Measurements from ENCODE around the gene ALG14.

ALG14 gene, protein sequence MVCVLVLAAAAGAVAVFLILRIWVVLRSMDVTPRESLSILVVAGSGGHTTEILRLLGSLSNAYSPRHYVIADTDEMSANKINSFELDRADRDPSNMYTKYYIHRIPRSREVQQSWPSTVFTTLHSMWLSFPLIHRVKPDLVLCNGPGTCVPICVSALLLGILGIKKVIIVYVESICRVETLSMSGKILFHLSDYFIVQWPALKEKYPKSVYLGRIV

DNA sequence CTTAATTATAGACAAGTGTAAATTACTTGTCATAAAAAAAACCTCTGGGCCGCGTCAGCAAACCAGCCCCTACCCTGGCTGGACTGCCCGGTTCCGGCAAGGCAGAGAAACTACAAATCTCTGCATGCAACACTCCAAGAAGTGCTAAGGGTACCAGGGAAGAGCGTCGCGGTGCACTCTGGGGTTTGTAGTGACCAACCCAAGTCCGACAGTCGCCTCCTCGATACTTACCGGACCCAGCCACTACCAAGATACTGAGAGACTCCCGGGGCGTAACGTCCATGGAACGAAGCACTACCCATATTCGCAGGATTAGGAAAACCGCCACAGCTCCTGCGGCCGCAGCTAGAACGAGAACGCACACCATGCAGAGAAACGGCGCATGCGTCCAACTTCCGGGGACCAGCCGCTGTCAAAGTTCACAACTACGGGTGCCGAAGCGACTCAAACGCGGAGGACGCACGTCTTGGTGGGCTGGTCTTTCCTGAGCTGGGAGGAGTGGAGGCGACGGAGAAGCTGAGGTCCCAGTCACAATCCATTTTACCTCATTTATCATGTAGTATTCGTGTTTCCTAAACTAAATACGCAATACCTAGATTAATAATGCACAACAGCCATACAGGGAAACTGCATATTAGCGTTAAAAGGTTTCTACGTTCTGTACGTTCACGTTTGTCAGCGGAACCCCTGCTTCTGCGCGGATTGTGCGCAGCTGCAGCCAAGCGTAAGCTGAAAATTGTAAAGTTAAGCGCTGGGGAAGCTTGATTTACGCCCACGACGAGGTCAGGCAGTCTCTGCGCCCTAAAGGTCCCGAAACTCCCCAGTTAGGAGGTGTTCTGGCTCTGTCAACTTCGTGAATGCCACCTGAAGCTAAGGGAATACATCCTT is at the start of gene ALG14:
TSS of gene ALG14 (minus strand) at position 420 of the 888 bp plus-strand sequence. CDS start at position 367, 53 bp downstream.
- TF ChIP-seq, protein P1, sequence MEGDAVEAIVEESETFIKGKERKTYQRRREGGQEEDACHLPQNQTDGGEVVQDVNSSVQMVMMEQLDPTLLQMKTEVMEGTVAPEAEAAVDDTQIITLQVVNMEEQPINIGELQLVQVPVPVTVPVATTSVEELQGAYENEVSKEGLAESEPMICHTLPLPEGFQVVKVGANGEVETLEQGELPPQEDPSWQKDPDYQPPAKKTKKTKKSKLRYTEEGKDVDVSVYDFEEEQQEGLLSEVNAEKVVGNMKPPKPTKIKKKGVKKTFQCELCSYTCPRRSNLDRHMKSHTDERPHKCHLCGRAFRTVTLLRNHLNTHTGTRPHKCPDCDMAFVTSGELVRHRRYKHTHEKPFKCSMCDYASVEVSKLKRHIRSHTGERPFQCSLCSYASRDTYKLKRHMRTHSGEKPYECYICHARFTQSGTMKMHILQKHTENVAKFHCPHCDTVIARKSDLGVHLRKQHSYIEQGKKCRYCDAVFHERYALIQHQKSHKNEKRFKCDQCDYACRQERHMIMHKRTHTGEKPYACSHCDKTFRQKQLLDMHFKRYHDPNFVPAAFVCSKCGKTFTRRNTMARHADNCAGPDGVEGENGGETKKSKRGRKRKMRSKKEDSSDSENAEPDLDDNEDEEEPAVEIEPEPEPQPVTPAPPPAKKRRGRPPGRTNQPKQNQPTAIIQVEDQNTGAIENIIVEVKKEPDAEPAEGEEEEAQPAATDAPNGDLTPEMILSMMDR (conservative IDR thresholded peaks at IDR 0.05) = no peak
- H3K27ac ChIP-seq = peak within 1 kb of the TSS; percentile 93

DNA sequence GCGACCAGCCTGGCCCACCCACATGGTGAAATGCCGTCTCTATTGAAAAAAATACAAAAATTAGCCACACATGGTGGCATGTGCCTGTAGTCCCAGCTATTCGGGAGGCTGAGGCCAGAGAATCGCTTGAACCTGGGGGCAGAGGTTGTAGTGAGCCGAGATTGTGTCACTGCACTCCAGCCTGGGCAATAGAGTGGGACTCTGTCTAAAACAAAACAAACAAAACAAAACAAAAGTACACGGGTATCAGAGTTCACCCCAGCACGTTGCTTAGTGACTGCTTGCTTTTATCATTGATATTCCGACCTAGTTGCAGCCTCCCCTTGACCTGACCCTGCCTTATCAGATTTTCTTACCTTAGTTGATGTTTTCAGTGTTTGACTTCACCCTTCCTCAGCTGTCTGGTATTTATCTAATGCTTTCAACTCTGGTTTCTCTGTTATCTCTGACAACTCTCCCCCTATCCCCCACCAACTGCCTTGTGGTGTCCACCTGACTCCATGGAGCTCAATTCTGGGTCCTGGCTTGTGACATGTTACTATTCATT is 49.5 kb upstream of the ALG14 start:
- TF ChIP-seq, protein P1 (conservative IDR thresholded peaks at IDR 0.05) = no peak
- no peak overlapping the region for H3K27ac ChIP-seq

DNA sequence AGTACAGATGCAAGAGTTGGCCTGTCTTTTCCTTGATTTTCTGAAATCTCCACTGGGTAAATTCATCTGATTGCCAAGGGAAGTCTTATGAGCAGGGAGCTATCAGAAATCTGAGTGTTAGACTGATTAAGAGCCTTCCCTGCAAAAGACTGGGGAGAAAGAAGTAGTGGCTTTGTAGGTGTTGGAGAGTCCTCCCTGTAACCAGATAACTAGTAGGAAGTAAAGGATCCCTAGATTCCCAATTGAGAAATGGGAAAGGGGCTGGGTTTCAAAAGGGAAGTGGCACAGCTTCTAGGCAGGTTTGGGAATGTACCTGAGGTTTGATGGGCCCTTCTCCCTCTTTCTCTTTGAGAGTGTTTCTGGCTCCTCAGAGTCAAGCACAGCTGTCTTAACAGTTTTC is 46.5 kb upstream of the ALG14 start:
- H3K27ac ChIP-seq = no peak overlapping the region
- TF ChIP-seq, protein P1 (conservative IDR thresholded peaks at IDR 0.05) = no peak

DNA sequence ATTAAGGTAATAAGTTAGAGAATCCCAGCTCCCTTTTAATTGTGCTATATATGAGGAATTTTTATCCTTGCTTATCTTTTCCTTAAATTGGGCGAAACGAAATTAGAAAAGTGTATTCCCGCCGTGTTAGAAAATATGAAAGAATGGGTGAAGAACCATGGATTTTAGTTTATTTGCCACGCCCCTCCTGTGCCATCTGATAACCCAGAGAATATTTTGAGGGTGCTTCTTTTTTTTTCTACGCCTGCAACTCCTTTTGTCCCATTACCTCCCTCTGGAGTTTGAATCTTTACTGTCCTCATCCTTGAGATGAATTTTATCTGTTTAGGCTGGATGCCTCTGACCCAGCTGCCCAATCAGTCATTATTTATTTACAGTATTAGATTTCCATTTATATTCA is 46.0 kb upstream of the ALG14 start:
- no peak overlapping the region for H3K27ac ChIP-seq
- TF ChIP-seq, protein P1 (conservative IDR thresholded peaks at IDR 0.05) = no peak

DNA sequence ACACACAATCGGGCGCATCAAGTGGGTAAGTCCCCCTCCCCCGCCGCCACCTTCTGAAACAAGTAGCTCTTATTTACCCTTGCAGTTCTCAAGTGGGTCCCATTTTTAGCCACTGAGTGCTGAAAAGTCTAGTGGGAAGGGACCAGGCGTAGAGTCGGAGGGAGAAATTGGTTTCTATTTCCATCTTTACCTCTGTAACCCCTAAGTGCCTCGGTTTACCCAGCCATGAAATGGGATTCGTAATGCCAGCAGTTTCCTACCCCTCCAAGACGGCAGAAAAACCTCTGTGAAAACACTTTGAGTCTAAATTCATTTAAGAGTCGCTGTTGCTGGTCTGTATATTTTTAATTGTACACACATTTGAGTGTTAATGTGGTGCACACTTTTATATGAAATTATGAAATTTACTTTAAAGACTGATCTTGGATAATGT is 45.3 kb upstream of the ALG14 start:
- H3K27ac ChIP-seq = peak overlapping the region; percentile 80

DNA sequence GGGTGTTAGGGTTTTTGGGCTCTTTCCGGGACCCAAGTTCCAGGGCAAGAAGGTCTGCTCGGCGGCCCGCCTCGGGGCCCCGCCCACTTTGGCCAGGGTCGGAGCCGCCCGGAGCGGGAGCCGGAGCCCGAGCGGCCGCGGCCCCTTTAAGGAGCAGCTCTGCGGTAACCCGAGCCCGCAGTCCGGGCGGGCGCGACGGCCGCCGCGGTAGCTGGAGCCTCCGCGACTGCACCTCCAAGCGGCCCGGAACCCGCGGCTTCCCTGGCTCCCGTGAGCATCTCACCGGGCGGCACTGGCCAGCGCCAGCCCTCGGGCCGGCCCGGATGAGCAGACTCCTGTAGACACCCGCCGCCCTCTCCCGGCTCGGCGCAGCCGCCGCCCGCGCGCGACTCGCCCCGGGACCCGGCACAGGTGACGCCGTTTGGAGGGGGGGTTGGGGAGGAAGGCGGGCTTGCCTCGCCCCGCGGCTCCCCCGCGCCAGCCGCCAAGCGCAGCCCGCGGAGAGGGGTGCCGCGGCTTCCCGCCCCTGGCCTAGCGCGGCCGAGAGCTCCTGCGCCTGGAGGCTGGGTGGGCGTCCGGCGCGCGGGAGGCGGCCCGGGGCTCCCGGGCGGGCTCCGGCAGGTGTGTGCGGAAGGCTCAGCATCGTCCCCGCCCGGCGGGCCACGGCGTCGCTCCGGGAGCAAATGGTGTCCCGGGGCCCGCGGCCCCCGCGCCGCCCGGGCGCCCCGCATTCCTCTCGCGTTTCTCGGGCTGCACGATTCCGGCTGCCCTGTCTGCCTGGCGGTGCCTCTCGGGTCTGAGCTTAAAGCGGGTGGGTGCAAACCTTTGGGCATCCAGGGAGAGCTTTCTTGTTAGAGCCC is 44.7 kb upstream of the ALG14 start, which contains the start of gene TLCD4:
TSS of gene TLCD4 (plus strand) at position 149 of the 860 bp plus-strand sequence. CDS start 26,547 bp downstream, outside the sequence.
- TF ChIP-seq, protein P1 (conservative IDR thresholded peaks at IDR 0.05) = 0 out of 2 replicates have a peak, but pooled peaks have one; percentile 8
- peak within 1 kb of the TSS; percentile 80 for H3K27ac ChIP-seq

More for the DNA sequence above, 45.3 kb upstream of the ALG14 start:
- TF ChIP-seq, protein P1 (conservative IDR thresholded peaks at IDR 0.05) = no peak
